HG02642 (cell line): ENCODE measurements around the gene HEATR3.
A peak's percentile ranks its signal among the peaks of the same experiment; 100 is the strongest.

Source experiments
- ATAC-seq: cut with Tn5 transposase; IDR thresholded peaks from one replicate; pipeline ENCODE4 v1.9.1; 2021; ENCODE audit warnings: mild to moderate bottlenecking; ENCODE audit not compliant: unreplicated experiment, poor library complexity

The HEATR3 gene, protein sequence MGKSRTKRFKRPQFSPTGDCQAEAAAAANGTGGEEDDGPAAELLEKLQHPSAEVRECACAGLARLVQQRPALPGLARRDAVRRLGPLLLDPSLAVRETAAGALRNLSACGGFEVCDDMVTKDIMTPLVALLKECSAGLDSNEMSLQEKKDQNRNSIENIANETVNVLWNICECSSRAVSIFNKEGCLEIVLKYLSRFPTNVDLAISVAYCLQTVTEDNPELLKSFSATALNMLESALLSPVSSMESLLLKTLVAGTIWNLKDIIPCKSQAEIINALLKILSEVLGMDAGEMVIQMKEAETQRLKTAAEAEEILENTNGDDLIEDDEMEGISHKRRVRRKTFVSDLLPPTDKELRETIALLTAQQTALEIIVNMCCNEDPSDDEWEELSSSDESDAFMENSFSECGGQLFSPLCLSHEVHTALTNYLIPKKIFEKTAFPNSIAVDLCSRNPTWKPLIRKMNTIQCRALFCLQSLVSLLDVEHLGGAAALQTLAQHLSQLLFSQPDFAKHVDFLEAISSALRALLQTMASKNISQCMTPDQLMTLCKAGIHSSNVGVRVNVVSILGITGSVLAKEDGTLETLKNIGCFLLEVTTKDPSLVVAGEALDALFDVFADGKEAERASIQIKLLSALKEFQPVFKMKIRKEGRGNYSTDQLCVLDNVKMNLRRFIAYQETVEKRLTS

DNA sequence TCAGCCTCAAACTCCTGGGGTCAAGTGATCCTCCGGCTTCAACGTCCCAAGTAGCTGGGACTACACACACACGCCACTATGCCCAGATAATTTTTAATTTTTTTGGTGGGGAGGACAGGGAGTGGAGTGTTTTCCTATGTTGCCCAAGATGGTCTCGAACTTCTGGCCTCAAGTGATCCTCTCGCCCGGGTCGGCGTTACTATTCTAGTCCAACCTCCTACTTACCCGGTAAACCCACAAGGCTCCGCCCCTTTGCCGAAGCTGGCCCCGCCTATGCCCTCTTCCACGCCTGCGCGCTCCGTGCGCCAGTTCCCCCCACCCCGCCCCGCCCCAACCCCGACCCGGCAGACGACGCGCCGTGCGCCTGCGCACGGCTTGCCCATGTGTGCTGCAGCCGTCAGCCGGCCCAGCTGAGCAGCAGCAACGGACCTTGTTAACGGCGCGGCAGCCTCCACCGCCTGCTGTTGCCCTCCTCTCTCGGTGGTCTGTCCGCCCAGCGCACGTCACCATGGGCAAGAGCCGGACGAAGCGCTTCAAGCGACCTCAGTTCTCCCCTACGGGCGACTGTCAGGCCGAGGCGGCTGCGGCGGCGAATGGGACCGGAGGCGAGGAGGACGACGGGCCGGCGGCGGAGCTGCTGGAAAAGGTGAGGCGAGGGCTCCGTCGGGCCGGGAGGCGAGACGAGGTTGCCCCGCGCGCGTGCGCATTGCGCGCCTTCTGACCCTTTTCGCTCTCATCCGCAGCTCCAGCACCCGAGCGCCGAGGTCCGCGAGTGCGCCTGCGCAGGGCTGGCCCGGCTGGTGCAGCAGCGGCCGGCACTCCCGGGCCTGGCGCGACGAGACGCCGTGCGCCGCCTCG is at the start of gene HEATR3:
Gene HEATR3, plus strand, starts transcription at position 347 of the 858 bp plus-strand sequence. Its CDS starts 162 bp downstream, at position 509.
- peak; percentile 83 for ATAC-seq

DNA sequence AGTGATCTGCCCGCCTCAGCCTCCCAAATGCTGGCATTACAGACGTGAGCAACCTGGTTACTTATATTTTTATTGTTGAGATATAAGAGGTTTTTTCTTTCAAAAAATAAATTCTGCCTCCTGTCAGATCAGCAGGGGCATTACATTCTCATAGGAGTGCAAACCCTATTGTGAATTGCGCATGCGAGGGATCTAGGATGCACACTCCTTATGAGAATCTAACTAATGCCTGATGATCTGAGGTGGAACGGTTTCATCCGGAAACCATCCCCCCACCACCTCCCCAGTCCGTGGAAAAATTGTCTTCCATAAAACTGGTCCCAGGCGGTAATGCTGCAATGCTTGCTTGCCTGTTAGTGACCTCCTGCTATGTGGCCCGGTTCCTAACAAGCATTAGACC is 48.2 kb upstream of the HEATR3 start:
- no peak for ATAC-seq

DNA sequence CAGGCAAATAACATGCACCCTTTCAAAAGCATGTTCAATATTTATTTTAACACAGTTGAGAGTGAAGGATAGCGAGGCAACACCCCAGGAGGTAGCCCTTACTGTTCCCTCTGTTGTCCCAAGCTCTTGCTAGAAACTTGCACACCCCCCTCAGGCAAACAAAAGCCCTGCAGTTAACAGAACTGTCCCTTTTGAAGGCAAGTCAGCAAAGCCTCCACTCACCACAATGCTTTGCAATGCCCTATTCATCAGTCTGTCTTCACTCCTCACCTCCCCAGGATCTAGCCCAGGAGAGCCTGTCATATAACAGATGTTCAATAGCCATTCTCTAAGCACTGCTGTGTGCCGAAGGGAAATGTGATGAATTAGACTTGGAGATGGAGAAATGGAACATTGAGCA is 44.2 kb upstream of the HEATR3 start:
- ATAC-seq, result no peak

- no peak for ATAC-seq
Measured at GRCh38 chr16:50023641-50024040, 42.1 kb upstream of the HEATR3 start.

DNA sequence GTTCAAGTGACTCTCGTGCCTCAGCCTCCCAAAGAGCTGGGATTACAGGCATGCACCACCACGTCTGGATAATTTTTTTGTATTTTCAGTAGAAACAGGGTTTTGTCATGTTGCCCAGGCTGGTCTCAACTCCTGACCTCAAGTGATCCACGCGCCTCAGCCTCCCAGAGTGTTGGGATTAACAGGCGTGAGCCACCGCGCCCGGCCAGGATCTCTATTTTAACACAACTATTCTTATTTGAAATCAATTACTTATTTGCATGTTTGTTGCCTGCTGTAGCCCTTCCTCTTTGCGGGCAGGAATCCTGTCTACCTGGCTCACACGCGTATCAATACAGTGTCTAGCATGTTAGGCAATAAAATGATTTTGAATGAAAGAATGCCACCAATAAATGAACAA is 41.6 kb upstream of the HEATR3 start:
- no peak for ATAC-seq

GRCh38 chr16:50024684-50025536 is 40.9 kb upstream of the HEATR3 start, which contains the start of gene CNEP1R1:
TSS of gene CNEP1R1 (plus strand) at chr16:50025225. CDS start at chr16:50025316, 91 bp downstream.
- peak; percentile 99 for ATAC-seq

DNA sequence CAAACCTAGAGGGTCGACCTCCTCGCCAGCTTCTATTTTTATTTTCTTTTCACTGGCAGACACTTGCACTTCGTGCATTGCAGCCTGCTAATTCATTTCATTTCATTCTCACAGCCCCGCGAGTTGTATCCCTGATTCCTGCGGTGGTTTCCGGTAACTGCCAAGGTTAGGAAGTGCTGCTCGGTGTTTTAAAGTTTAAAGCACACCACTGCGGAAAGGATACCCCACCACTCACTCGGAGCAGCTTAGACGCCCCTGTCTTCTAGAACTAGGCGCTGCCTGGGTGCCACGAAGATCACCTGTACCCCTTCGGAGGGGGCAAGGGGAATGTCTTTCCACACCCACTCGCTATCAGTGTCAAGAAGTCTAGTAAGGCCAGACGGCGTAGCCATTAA is 40.2 kb upstream of the HEATR3 start:
- ATAC-seq, result peak; percentile 7

- ATAC-seq, result no peak
Measured at GRCh38 chr16:50027829-50028228, 37.9 kb upstream of the HEATR3 start.

DNA sequence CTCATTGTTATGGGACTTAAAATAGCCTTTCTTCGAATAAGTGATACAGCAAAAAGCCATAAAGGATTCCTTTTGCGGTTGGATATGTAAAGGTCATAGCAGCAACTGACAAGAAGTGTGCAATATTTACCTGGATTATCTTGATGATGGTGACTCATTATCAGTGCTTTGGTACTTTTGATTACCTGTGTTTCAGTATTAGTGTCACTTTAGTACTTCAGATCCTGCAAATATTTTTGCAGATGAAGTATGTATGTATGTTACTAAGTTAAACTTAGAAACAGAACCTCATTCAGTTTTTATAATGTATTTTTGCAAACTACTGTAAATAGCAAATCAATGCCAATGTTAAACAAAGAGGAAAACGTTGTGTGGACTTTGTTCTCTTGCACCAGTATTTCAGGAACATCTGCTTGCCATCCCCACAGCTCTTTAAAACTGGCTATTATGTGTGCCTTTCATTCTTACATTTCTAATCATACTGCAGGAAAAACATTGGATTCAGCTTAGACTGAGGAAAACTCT is 30.2 kb upstream of the HEATR3 start:
- ATAC-seq, result no peak

DNA sequence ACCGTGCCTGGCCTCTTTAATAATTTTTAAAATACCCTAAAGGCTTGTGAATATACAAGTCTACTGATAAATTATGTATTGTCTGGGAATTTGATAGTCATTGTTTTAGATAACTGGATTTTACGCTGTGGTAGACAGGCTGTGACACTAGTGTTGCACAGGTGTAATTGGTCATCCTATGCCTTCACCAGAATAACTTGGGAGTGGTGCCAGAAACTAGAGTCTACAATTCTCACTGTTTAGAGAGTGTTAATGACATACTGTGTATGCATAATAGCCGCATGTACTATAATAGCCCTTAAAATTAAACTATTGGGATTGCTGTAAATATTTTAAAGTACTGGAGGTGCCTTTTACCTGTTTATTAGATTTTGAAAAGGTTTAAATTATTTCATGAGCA is 29.3 kb upstream of the HEATR3 start:
- ATAC-seq, result no peak

DNA sequence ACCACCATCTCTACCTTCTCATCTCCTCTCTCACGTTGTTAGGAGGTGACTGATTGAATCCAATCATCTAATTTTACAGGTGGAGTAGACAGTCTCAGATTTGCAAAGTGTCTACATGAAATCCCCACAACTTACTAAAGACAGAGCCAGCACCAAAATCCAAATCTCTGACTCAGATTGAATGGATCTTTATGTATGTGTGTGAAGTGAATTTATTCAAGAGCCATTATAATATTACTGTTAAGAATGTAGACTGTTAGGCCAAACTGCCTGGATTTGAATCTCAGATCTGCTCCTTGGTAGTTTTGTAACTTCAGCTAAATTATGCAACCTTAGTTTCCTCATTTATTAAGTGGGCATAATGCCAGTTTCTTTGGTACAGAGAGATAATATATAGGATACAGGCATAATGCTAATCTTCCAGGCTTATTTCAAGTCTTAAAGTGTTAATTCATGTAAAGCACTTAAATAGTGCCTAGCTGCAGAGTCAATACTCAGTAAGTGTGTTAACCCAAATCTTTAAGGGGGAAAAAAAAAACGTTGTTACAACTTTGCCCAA is 28.0 kb upstream of the HEATR3 start:
- no peak for ATAC-seq

GRCh38 chr16:50038286-50038685 is 27.5 kb upstream of the HEATR3 start:
- no peak for ATAC-seq

- ATAC-seq, result no peak
Measured at GRCh38 chr16:50038756-50039529, 26.8 kb upstream of the HEATR3 start.

GRCh38 chr16:50040018-50040417 is 25.8 kb upstream of the HEATR3 start:
- ATAC-seq, result no peak

DNA sequence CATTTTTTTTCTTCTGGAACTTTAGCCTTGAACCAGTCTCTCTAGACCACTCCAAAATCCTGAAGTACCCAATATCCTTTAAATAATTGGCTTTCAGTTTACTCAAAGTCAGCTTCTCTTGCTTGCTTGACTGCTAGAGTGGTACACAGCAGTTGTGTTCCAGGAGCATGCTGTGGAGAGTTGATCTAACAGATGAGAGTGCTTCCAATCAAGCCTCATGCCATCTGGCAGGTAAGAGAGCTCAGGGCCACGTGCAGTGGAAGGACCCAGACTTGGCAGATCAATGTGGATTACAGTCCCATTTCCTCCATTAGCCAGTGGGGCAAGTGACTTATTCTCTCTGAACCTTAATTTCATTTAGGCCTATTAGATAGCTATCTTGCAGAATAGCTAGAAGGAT is 25.1 kb upstream of the HEATR3 start:
- ATAC-seq, result no peak

- ATAC-seq, result no peak
Measured at GRCh38 chr16:50043358-50043757, 22.4 kb upstream of the HEATR3 start.

DNA sequence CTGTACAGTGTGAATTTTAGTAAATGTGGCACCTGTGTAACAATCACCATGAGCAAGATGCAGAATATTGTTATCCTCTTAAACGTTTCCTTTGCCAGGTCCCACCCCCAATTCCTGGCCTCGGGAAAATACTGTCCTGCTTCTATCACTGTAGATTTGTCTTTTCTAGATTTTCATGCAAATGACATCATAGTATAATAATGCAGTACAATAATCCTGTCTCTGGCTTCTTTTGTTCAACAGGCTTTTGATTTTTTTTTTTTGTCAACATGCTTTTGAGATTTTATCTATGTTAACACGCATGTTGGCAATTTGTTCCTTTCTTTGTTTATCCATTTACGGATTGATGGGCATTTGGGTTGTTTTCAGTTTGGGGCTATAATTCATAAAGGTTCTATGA is 20.4 kb upstream of the HEATR3 start:
- no peak for ATAC-seq

DNA sequence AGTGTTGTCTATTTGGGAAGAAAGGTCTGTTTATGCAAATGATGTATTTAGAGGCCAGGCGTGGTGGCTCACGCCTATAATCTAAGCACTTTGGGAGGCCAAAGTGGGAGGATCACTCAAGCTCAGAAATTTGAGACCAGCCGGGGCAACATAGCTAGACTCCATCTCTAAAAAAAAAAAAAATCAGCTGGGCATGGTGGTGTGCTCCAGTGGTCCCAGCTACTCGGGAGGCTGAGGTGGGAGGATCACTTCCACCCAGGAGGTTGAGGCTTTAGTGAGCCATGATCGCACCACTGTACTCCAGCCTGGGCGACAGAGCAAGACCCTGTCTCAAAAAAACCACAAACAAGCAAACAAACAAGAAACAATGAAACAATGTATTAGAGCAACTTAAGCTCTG is 18.9 kb upstream of the HEATR3 start:
- ATAC-seq, result no peak

DNA sequence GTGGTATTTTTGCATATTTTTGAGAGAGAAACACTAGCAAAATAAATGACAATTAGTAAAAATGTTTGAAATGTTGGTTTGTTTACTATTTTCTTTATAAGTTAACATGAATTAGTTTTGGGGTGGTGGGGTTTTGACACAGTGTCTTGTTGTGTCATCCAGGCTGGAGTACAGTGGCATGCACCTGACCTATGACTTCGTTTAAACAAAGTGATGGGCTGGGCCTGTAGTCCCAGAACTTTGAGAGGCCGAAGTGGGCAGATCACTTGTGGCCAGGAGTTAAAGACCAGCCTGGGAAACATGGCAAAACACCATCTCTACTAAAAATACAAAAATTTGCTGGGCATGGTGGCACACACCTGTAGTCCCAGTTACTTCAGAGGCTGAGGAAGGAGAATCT is 17.9 kb upstream of the HEATR3 start:
- no peak for ATAC-seq
